Left cardiac atrium (tissue), 4 donors: ENCODE results near the gene TOM1. TPM values are rescaled to one million over a fixed set of nuclear protein-coding genes. Genes with fewer than 3 reads are reported as not detected.

ENCODE experiments used
- ATAC-seq, 2 donors: fragments of 200-7000 bp; cut with Tn5 transposase; one replicate each; pipeline ENCODE4 v1.9.1; 2020; ENCODE audit warnings: mild to moderate bottlenecking in 2 of 2, moderate library complexity in 2 of 2
- DNase-seq: peaks from one replicate; pipeline ENCODE4 v3.0.0-alpha.2; 2020
- intact Hi-C, 2 donors: fragments of 100-400 bp; cut with DNase I; formaldehyde crosslinking; loops; one replicate each; pipeline versions ENCODE4 v1.14.1 to v1.15.1; 2022 to 2023
- total RNA-seq, 2 donors: library from RNA; stranded (reverse); fragmentation: NEBNext Ultra II Directional; extraction: Animal tissue kit (Norgen Biotek cat#: 25700); gene quantifications; one replicate each; pipeline ENCODE4 v1.2.1, GENCODE V29; 2021
- donor health status: DM: no; HTN: yes; CAD: no.
- donor health status: DM: no; HTN: yes; CAD: no; lungs with severe emphysema.
- donor health status: DM: yes; HTN: yes; CAD: no.
- donor health status: Dilated cardiomyopathy.

TOM1 gene
- total RNA-seq, 2 donors from 2014 or later = 45.1 to 57.9 TPM

- ATAC-seq = peak in 1 of 2 donors; percentile 5
- no peak for DNase-seq
- intact Hi-C loops = no loop called here
These were observed 18.9 kb downstream of the TOM1 start for GRCh38 chr22:35318346-35319215.

DNA sequence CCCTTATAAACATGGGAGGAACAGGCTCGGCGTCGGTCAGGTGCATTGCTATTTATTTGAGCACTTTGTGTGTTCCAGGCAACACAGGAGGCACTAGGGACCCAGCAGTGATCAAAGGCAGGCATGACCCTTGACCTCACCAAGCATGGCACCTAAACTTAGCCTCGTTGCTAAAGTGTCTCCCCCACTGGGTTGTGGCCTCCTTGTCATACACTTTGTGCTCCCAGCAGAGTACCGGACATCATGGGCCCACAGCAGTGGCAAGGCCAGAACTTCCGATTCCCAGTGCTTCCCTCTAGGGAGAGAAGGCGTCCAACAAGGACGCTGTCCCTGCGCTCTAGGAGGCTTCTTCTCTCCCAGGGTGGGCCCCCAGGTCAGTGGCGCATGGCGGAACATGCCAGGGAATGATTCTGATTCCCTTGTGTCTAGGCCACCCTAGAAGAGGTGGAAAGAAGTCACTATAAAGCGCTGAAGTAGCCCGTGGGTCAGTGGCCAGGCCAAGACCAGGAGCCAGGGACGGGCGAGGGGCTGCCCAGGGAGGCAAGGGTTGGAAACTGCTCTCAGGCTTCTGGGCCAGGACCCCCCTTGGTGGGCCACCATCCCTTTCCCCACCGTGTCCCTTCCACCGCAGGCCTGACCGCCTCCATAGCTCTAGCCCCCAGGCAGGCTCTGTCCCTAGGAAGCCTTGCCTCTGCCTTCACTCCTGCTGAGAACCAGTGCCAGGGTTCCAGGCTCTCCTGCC lies 19.7 kb downstream of the TOM1 start:
- DNase-seq (no peak), ATAC-seq (no peak)
- intact Hi-C loops = no loop called here

DNA sequence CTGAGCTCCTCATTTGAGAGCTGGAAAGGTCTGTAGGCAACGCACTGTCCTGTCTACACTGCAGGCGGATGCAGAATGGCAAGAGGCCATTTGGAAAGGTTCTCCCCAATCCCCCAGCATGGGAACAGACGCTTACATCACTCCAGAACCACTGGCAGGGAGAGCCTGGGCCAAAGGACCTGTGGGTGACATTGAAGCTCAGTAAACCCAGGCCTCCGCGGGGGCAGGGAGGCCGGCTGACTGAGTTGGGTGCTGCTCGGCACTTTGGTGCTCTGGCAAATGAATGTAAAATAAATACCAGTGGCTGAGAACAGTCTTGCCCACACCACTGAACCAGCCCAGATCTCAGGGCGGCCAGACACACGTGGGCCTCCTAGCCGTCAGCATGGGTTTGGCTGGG lies 22.4 kb downstream of the TOM1 start:
- intact Hi-C loops = no loop called here
- peak in 1 of 2 donors; percentile 44 for ATAC-seq
- no peak for DNase-seq

DNA sequence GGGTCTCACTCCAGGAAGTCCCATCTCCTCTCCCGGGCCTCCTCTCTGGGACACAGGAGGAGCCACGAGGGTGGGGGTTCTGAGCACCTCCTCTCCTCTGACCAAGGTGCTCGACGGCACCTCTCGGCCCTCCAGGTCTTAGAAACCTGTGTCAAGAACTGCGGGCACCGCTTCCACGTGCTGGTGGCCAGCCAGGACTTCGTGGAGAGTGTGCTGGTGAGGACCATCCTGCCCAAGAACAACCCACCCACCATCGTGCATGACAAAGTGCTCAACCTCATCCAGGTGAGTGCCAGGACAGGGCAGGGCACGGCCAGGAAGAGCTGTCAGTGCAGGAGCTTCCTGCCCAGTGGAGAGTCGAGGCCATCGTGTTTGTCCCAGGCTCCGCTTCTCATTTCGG lies 23.2 kb downstream of the TOM1 start:
- intact Hi-C loops = no loop called here
- DNase-seq (no peak), ATAC-seq (no peak)

DNA sequence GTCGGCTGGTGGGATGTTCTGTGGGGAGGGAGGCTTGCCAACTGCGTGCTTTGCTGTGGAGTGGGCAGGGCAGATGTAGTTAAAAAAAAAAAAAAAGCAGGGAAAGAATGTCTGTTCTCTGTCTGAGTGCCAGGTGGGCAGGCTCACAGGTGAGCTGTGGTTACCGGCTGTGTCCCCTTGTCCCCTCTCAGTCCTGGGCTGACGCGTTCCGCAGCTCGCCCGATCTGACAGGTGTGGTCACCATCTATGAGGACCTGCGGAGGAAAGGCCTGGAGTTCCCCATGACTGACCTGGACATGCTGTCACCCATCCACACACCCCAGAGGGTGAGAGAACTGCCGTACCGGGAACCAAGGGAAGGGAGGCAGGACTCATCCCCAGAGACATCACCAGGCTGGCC lies 23.6 kb downstream of the TOM1 start:
- no peak for DNase-seq
- no peak for ATAC-seq
- intact Hi-C loops = no loop called here

- intact Hi-C loops = no loop called here
- DNase-seq (no peak), ATAC-seq (no peak)
These were observed 24.4 kb downstream of the TOM1 start for GRCh38 chr22:35324067-35324466.

DNA sequence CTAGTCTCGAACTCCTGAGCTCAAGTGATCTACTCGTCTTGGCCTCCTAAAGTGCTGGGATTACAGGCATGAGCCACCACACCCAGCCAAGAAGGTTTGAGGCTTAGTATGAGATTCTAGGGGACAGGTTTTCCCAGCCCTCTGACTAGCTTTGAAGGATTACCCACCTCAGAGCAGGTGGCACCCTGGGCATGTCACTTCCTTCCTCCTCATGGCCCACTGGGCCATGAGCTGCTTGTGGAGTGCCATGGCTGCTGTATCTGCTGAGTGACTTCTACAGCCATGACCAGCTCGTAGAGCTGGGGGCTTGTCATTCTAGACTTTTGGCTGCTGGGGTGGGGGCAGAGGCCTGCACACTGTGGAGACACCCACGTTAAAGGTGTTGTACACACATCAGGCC lies 25.1 kb downstream of the TOM1 start:
- ATAC-seq (no peak), DNase-seq (no peak)
- intact Hi-C loops = no loop called here

- ATAC-seq (no peak), DNase-seq (no peak)
- intact Hi-C loops = no loop called here
These were observed 25.5 kb downstream of the TOM1 start for GRCh38 chr22:35325209-35325608.

GRCh38 chr22:35326854-35327562 lies 27.3 kb downstream of the TOM1 start:
- DNase-seq (no peak), ATAC-seq (no peak)
- intact Hi-C loops = no loop called here

GRCh38 chr22:35327690-35328471 lies 28.2 kb downstream of the TOM1 start:
- no peak for DNase-seq
- intact Hi-C loops = no loop called here
- no peak for ATAC-seq

GRCh38 chr22:35328472-35328885 lies 28.8 kb downstream of the TOM1 start:
- DNase-seq (no peak), ATAC-seq (peak in 1 of 2 donors; percentile 21)
- intact Hi-C loops = no loop called here

GRCh38 chr22:35329114-35329847 lies 29.6 kb downstream of the TOM1 start:
- no peak for DNase-seq
- ATAC-seq = no peak
- intact Hi-C loops = no loop called here

GRCh38 chr22:35330258-35330861 lies 30.7 kb downstream of the TOM1 start:
- ATAC-seq (peak; percentile 72 to 81), DNase-seq (peak; percentile 90)
- intact Hi-C loops = no loop called here

GRCh38 chr22:35332278-35332677 lies 32.6 kb downstream of the TOM1 start:
- intact Hi-C loops = no loop called here
- no peak for DNase-seq
- ATAC-seq = no peak

GRCh38 chr22:35333220-35333619 lies 33.5 kb downstream of the TOM1 start:
- ATAC-seq (no peak), DNase-seq (no peak)
- intact Hi-C loops = no loop called here

DNA sequence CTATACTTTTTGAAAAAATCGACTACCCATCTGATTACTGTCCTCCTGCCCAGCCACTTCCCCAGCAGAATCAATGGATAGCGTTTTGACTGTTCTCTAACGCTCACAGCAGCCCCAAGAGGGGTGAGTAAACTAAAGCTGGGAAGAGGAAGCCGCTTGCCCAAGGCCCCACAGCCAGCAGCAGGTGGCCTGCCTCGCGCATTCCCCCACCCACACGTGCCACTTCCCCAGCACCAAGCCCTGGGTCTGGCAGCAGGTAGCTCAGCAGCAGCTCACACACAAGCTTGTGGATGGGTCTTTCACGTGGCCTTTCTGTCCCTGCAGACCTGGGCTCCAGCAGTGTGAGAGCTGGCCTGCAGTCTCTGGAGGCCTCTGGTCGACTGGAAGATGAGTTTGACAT lies 34.3 kb downstream of the TOM1 start:
- ATAC-seq = no peak
- intact Hi-C loops = no loop called here
- DNase-seq = no peak

- ATAC-seq (no peak), DNase-seq (no peak)
- intact Hi-C loops = no loop called here
These were observed 35.8 kb downstream of the TOM1 start for GRCh38 chr22:35335468-35335867.
